HTERT RPE-1 (cell line): Measurements from ENCODE around the gene ZYG11A.

Experiments used
- in situ Hi-C: fragments of 300-500 bp; cut with MboI; formaldehyde crosslinking; loops from 4 replicates; pipeline ENCODE4 v1.14.3; 2020; ENCODE audit warnings: low sequenced_read_pairs

Gene ZYG11A

GRCh38 chr1:52917156-52917555 is 74.6 kb downstream of the ZYG11A start:
- in situ Hi-C loops, result no loop called here

- in situ Hi-C loops, result no loop called here
Measured at GRCh38 chr1:52917581-52917980, 75.0 kb downstream of the ZYG11A start.

DNA sequence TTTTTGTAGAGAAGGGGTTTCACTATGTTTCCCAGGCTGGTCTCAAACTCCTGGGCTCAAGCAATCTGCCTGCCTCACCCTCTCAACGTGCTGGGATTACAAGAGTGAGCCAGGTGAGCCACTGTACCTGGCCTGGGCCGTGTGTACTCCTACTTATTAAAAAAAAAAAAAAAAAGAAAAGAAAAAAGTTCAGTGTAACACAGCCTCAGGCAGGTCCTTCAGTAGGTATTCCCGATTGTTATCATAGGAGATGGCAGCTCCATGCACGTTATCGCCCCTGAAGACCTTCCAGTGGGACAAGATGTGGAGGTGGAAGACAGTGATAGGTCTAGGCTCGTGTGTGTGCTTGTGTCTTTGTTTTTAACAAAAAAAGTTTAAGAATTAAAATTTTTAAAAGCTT is 75.6 kb downstream of the ZYG11A start:
- in situ Hi-C loops, result no loop called here

GRCh38 chr1:52919051-52919722 is 76.6 kb downstream of the ZYG11A start:
- in situ Hi-C loops, result no loop called here

GRCh38 chr1:52919723-52920483 is 77.3 kb downstream of the ZYG11A start:
- in situ Hi-C loops, result no loop called here

DNA sequence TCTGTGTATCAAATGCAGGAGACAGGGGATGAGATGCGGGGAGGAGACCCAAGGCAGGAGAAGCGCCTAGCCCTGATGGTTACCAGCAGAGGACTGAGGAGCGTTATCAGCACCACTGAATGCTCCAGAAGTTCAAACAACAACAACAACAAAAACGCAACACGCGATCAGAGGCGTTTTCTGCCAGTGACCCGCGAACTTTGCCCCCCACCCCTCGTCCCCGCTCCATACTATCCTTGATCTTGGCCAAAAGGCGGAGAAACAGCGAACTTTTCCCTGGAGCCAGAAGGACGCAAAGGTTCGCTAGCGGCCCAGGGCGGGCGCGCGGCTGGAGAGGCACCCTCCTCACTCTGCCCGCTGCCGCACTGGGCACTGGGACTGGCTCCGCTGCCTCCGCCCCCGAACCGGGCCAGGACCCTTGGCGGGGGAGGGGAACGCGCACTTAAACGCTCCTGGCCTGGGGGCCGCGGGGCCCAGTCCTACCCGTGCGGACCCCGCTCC is 78.3 kb downstream of the ZYG11A start:
- in situ Hi-C loops, result no loop called here

- in situ Hi-C loops, result no loop called here
Measured at GRCh38 chr1:52925571-52926005, 83.0 kb downstream of the ZYG11A start.

DNA sequence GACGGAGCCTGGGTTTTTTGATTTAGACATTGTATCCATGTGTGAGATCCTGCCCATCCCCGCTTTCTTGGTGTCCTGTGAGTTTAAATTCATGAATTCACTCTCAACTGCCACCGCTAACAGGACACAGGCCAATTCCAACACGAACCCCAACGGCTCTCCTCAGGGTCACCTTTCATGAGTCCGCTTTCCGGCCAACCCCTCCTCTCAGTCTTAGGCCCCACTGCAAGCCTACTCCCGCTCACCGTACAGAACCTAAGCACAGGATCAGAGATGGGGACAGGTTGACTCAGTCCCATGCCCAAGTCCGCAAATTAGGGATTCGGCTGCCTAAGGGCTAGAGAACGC is 84.3 kb downstream of the ZYG11A start:
- in situ Hi-C loops, result no loop called here

DNA sequence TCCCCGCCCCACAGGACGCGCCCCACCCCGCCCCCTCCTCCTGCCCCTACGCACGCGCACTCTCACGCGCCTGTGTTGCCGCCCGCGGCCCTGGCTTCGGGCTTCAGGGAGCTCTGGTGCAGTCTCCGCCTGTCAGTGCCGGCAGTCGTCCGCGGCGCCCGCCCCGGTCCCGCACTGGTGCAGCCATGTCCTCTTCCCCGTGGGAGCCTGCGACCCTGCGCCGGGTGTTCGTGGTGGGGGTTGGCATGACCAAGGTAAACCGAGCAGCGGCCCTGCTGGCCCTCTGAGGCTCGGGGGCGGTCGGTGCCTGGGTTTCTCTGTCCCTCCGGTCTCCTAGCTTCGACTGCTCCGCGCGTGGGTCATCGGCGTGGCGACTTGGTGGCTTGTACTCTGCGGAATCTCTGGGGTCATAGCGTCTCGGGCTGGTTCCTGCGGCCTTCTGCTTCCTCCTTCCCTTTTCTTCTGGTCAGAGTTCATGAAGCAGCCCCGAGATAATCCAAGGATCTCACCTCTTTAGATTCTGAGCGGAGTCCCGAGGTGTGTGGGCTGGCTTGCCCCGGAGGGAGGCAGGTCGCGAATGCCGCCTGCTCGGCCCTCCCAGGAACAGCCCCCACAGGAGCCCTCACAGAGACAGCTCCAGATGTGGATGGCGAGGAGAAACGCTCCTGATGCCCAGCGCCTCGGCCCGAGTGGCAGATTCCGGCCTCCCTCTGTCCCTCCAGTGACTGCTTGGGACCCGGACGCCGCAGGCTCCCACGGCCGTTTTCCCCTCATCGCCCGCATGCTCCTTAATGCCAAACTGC is 84.9 kb downstream of the ZYG11A start, which contains the start of gene SCP2:
TSS of gene SCP2 (plus strand) at position 65 of the 803 bp plus-strand sequence. CDS start at position 186, 121 bp downstream.
- in situ Hi-C loops, result no loop called here

GRCh38 chr1:52928015-52928404 is 85.5 kb downstream of the ZYG11A start:
- in situ Hi-C loops, result no loop called here

DNA sequence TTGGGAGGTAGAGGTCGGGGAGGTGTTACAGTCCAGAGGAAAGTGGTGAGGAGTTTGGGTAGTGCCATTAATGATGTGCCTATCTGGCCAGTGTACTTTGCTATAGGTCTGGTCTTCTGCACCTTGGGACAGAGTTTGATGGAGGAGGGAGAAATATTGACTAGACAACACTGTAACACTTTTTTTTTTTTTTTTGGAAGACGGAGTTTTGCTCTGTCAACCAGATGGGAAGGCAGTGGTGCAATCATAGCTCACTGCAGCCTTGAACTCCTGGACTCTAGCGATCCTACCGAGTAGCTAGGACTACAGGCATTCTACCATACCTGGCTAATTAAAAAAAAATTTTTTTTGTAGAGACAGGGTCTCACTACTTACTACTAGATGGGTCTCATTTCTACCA is 86.5 kb downstream of the ZYG11A start:
- in situ Hi-C loops, result no loop called here

GRCh38 chr1:52937433-52938182 is 95.0 kb downstream of the ZYG11A start:
- in situ Hi-C loops, result no loop called here

GRCh38 chr1:52938183-52938451 is 95.6 kb downstream of the ZYG11A start:
- in situ Hi-C loops, result no loop called here

- in situ Hi-C loops, result no loop called here
Measured at GRCh38 chr1:52943876-52944416, 101.4 kb downstream of the ZYG11A start.

GRCh38 chr1:52944566-52944965 is 102.0 kb downstream of the ZYG11A start:
- in situ Hi-C loops, result no loop called here
